HEK293 (cell line): Measurements from ENCODE around the gene TRIM2.

ENCODE experiments used
- CTCF ChIA-PET: fragments of 350-600 bp; formaldehyde crosslinking; extraction: SDS; loops from one replicate; lab custom pipeline; 2021; ENCODE audit warnings: antibody characterized with exemption; lab: Yijun Ruan, JAX
- POLR2A ChIA-PET: fragments of 300-600 bp; formaldehyde crosslinking; extraction: SDS; loops from one replicate; lab custom pipeline; 2020; ENCODE audit warnings: antibody characterized with exemption, inconsistent platforms; lab: Yijun Ruan, JAX
- H3K27ac ChIP-seq: fragments of 200-500 bp; sonication (Bioruptor generic); 2 replicates; pipeline ENCODE4 v1.5.1; 2014; ENCODE audit warnings: low read depth, low read length, control low read depth, inconsistent platforms; ENCODE audit errors: extremely low read depth
- H3K36me3 ChIP-seq, 2 experiments: fragments of 200-500 bp in 1 of 2; sonication (Bioruptor generic) in 1 of 2; 1 replicate in 1 of 2; 2 replicates in 1 of 2; pipeline ENCODE4 v1.5.1; 2014 to 2017; ENCODE audit warnings: inconsistent platforms in 2 of 2, low read length in 2 of 2; ENCODE audit not compliant: control insufficient read depth in 2 of 2, insufficient read depth in 1 of 2
- H3K4me1 ChIP-seq: fragments of 200-500 bp; sonication (Bioruptor generic); 2 replicates; pipeline ENCODE4 v1.5.1; 2014; ENCODE audit warnings: mild to moderate bottlenecking, low read length, inconsistent platforms; ENCODE audit not compliant: control insufficient read depth, insufficient read depth
- H3K4me3 ChIP-seq: 2 replicates; pipeline ENCODE4 v1.5.1; 2011; ENCODE audit warnings: low read depth, mild to moderate bottlenecking, control low read depth, low read length, moderate library complexity
- H3K9me3 ChIP-seq: fragments of 200-500 bp; sonication (Bioruptor generic); 2 replicates; pipeline ENCODE4 v1.5.1; 2014; ENCODE audit warnings: low read depth, low read length, inconsistent platforms; ENCODE audit not compliant: control insufficient read depth, insufficient read depth
- EGR2 ChIP-seq: fragments of 450-650 bp; formaldehyde crosslinking; IDR thresholded peaks from 2 replicates; pipeline ENCODE4 v1.5.1; 2016; ENCODE audit warnings: low read depth, missing biosample characterization, missing genetic modification characterization
- GFI1B ChIP-seq: fragments of 450-650 bp; formaldehyde crosslinking; IDR thresholded peaks from 2 replicates; pipeline ENCODE4 v1.5.1; 2016; ENCODE audit warnings: missing biosample characterization, missing genetic modification characterization
- KLF9 ChIP-seq: fragments of 450-650 bp; formaldehyde crosslinking; IDR thresholded peaks from 2 replicates; pipeline ENCODE4 v1.5.1; 2016; ENCODE audit warnings: missing biosample characterization, missing genetic modification characterization, low read depth
- MZF1 ChIP-seq: fragments of 450-650 bp; formaldehyde crosslinking; IDR thresholded peaks from 2 replicates; pipeline ENCODE4 v1.5.1; 2017; ENCODE audit warnings: missing biosample characterization, missing genetic modification characterization, borderline replicate concordance
- OSR2 ChIP-seq: fragments of 450-650 bp; formaldehyde crosslinking; IDR thresholded peaks from 2 replicates; pipeline ENCODE4 v1.5.1; 2016; ENCODE audit warnings: missing biosample characterization, missing genetic modification characterization
- SALL2 ChIP-seq: fragments of 450-650 bp; formaldehyde crosslinking; IDR thresholded peaks from 2 replicates; pipeline ENCODE4 v1.5.0; 2017; ENCODE audit warnings: missing biosample characterization, mild to moderate bottlenecking, missing genetic modification characterization, borderline replicate concordance
- SETDB1 ChIP-seq: IDR thresholded peaks from one replicate; pipeline ENCODE4 v1.6.1; 2017; ENCODE audit warnings: mild to moderate bottlenecking, low read length, moderate library complexity, mixed read lengths; ENCODE audit not compliant: insufficient read length
- YY1 ChIP-seq: fragments of 450-650 bp; formaldehyde crosslinking; IDR thresholded peaks from 2 replicates; pipeline ENCODE4 v1.5.1; 2018; ENCODE audit warnings: missing biosample characterization, missing genetic modification characterization
- ZBTB1 ChIP-seq: fragments of 450-650 bp; formaldehyde crosslinking; IDR thresholded peaks from 2 replicates; pipeline ENCODE4 v1.5.1; 2016; ENCODE audit warnings: missing biosample characterization, missing genetic modification characterization
- ZBTB8A ChIP-seq: fragments of 450-650 bp; formaldehyde crosslinking; IDR thresholded peaks from 2 replicates; pipeline ENCODE4 v1.5.1; 2016; ENCODE audit warnings: missing biosample characterization, missing genetic modification characterization
- ZFP3 ChIP-seq: fragments of 450-650 bp; formaldehyde crosslinking; IDR thresholded peaks from 2 replicates; pipeline ENCODE4 v1.5.1; 2016; ENCODE audit warnings: low read depth, missing biosample characterization, missing genetic modification characterization
- ZNF121 ChIP-seq: fragments of 450-650 bp; formaldehyde crosslinking; IDR thresholded peaks from 2 replicates; pipeline ENCODE4 v1.5.1; 2016; ENCODE audit warnings: missing biosample characterization, missing genetic modification characterization
- ZNF138 ChIP-seq: fragments of 450-650 bp; formaldehyde crosslinking; IDR thresholded peaks from 2 replicates; pipeline ENCODE4 v1.5.1; 2016; ENCODE audit warnings: missing biosample characterization, missing genetic modification characterization, borderline replicate concordance
- ZNF157 ChIP-seq: fragments of 450-650 bp; formaldehyde crosslinking; IDR thresholded peaks from 2 replicates; pipeline ENCODE4 v1.5.1; 2016; ENCODE audit warnings: missing biosample characterization, missing genetic modification characterization
- ZNF223 ChIP-seq: fragments of 450-650 bp; formaldehyde crosslinking; IDR thresholded peaks from 2 replicates; pipeline ENCODE4 v1.5.1; 2016; ENCODE audit warnings: missing biosample characterization, missing genetic modification characterization
- ZNF324 ChIP-seq: fragments of 450-650 bp; formaldehyde crosslinking; IDR thresholded peaks from 2 replicates; pipeline ENCODE4 v1.5.1; 2016; ENCODE audit warnings: missing biosample characterization, missing genetic modification characterization
- ZNF335 ChIP-seq: fragments of 450-650 bp; formaldehyde crosslinking; conservative IDR thresholded peaks from 2 replicates; pipeline ENCODE4 v1.5.1; 2016; ENCODE audit warnings: missing biosample characterization, missing genetic modification characterization
- ZNF350 ChIP-seq: fragments of 450-650 bp; formaldehyde crosslinking; IDR thresholded peaks from 2 replicates; pipeline ENCODE4 v1.5.0; 2017; ENCODE audit warnings: missing biosample characterization, mild to moderate bottlenecking, missing genetic modification characterization
- ZNF391 ChIP-seq: fragments of 450-650 bp; formaldehyde crosslinking; IDR thresholded peaks from 2 replicates; pipeline ENCODE4 v1.5.1; 2016; ENCODE audit warnings: low read depth, missing biosample characterization, missing genetic modification characterization, borderline replicate concordance
- ZNF544 ChIP-seq: fragments of 450-650 bp; formaldehyde crosslinking; IDR thresholded peaks from 2 replicates; pipeline ENCODE4 v1.5.0; 2017; ENCODE audit warnings: missing biosample characterization, missing genetic modification characterization
- ZNF560 ChIP-seq: fragments of 450-650 bp; formaldehyde crosslinking; IDR thresholded peaks from 2 replicates; pipeline ENCODE4 v1.5.1; 2017; ENCODE audit warnings: missing biosample characterization, missing genetic modification characterization, borderline replicate concordance
- ZNF561 ChIP-seq: fragments of 450-650 bp; IDR thresholded peaks from 2 replicates; pipeline ENCODE4 v1.5.1; 2018; ENCODE audit warnings: missing biosample characterization, missing genetic modification characterization, borderline replicate concordance
- ZNF654 ChIP-seq: fragments of 450-650 bp; formaldehyde crosslinking; IDR thresholded peaks from 2 replicates; pipeline ENCODE4 v1.5.1; 2016; ENCODE audit warnings: low read depth, missing biosample characterization, missing genetic modification characterization
- ZNF785 ChIP-seq: fragments of 450-650 bp; formaldehyde crosslinking; IDR thresholded peaks from 2 replicates; pipeline ENCODE4 v1.5.1; 2016; ENCODE audit warnings: missing biosample characterization, missing genetic modification characterization
- ZNF792 ChIP-seq: fragments of 450-650 bp; formaldehyde crosslinking; IDR thresholded peaks from 2 replicates; pipeline ENCODE4 v1.5.1; 2016; ENCODE audit warnings: missing biosample characterization, missing genetic modification characterization
- TF ChIP-seq, protein P1 (sequence below): fragments of 450-650 bp; formaldehyde crosslinking; IDR thresholded peaks from 2 replicates; pipeline ENCODE4 v1.5.1; 2016; ENCODE audit warnings: missing biosample characterization, missing genetic modification characterization, low read depth
- TF ChIP-seq, protein P2 (sequence below): fragments of 450-650 bp; formaldehyde crosslinking; IDR thresholded peaks from 2 replicates; pipeline ENCODE4 v1.5.1; 2017; ENCODE audit warnings: missing biosample characterization, missing genetic modification characterization
- TF ChIP-seq, protein P3 (sequence below): fragments of 450-650 bp; IDR thresholded peaks from 2 replicates; pipeline ENCODE4 v1.5.1; 2018; ENCODE audit warnings: missing biosample characterization, mild to moderate bottlenecking, missing genetic modification characterization
- TF ChIP-seq, protein P4 (sequence below): fragments of 450-650 bp; formaldehyde crosslinking; IDR thresholded peaks from 2 replicates; pipeline ENCODE4 v1.5.1; 2017; ENCODE audit warnings: missing biosample characterization, missing genetic modification characterization
- TF ChIP-seq, protein P5 (sequence below): fragments of 450-650 bp; formaldehyde crosslinking; IDR thresholded peaks from 2 replicates; pipeline ENCODE4 v1.5.1; 2017; ENCODE audit warnings: missing biosample characterization, missing genetic modification characterization

The TRIM2 gene

DNA sequence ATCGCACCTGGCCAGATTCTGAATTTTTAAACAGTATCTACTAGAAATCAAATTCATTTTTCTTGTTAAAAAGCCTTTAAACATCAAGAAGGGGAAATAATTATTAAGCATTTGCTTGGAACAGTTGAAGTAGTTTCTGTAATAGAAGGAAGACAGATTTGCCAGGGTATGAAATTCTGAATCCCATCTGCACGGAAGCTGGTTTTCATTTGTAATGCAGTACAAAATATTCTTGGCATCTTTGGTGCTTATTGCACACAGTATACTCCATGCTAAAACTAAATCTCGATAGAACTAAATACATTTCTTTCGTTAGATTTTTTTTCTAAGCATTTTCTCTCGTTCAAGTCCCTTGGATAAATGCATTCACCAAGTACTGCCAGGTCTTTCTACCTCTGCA lies 25.3 kb downstream of the TRIM2 start:
- ChIA-PET POLR2A (no interaction called here), CTCF (interaction anchor here (0.7 kb wide), 1 partner anchor 343 kb away, joined by 3 read pairs; no protein-coding TSS in a partner anchor)
- Histone ChIP-seq H3K4me3 (no peak overlapping the region), H3K4me1 (peaks cover 31% of the 10 kb centered on the region), H3K36me3 (peaks cover 0 to 2% of the 10 kb centered on the region in 2 experiments; a peak in 2 of 3 replicates), H3K9me3 (no peaks in the 10 kb centered on the region), H3K27ac (no peak overlapping the region)
- no peak for TF ChIP-seq ZNF792 (tag by site-specific recombination)
- TF ChIP-seq ZNF335: no peak
- TF ChIP-seq ZNF350 (tag by site-specific recombination): no peak
- no peak for TF ChIP-seq ZNF138 (tag by site-specific recombination)
- no peak for TF ChIP-seq ZNF391 (tag by site-specific recombination)
- no peak for TF ChIP-seq ZNF157 (tag by site-specific recombination)
- TF ChIP-seq ZBTB8A (tag by site-specific recombination): no peak
- TF ChIP-seq, protein P1, sequence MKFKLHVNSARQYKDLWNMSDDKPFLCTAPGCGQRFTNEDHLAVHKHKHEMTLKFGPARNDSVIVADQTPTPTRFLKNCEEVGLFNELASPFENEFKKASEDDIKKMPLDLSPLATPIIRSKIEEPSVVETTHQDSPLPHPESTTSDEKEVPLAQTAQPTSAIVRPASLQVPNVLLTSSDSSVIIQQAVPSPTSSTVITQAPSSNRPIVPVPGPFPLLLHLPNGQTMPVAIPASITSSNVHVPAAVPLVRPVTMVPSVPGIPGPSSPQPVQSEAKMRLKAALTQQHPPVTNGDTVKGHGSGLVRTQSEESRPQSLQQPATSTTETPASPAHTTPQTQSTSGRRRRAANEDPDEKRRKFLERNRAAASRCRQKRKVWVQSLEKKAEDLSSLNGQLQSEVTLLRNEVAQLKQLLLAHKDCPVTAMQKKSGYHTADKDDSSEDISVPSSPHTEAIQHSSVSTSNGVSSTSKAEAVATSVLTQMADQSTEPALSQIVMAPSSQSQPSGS (tag by site-specific recombination): no peak
- no peak for TF ChIP-seq ZFP3
- TF ChIP-seq SETDB1: no peak
- no peak for TF ChIP-seq ZNF561 (tag by site-specific recombination)
- no peak for TF ChIP-seq ZNF324
- TF ChIP-seq ZNF544 (tag by site-specific recombination): no peak
- TF ChIP-seq ZNF121 (tag by site-specific recombination): no peak
- TF ChIP-seq MZF1: no peak
- no peak for TF ChIP-seq ZNF223
- no peak for TF ChIP-seq SALL2 (tag by site-specific recombination)
- TF ChIP-seq, protein P2, sequence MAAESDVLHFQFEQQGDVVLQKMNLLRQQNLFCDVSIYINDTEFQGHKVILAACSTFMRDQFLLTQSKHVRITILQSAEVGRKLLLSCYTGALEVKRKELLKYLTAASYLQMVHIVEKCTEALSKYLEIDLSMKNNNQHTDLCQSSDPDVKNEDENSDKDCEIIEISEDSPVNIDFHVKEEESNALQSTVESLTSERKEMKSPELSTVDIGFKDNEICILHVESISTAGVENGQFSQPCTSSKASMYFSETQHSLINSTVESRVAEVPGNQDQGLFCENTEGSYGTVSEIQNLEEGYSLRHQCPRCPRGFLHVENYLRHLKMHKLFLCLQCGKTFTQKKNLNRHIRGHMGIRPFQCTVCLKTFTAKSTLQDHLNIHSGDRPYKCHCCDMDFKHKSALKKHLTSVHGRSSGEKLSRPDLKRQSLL (tag by site-specific recombination): no peak
- TF ChIP-seq ZNF560 (tag by site-specific recombination): no peak
- no peak for TF ChIP-seq GFI1B (tag by site-specific recombination)

DNA sequence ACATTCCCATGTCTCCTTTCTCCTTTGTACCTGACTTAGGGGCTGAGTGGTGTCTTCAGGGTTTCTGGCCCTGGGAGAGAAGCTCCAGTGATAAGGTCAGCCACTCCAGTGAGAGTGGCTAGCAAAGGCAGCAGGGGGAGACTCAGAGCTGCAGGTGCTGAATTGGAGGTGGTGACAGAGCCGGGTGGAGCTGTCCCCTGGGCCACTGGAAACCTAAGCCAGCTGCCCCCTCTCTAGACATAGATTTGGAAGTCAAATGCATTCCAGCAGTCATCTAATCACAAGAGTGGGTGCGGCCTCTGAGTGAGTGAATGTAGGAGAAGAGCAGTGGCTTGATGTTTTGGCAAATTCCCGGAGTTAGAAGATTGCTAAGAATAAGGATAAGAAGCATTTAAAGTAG lies 28.5 kb downstream of the TRIM2 start:
- H3K27ac ChIP-seq: no peak overlapping the region
- ChIA-PET CTCF (interaction anchor here (0.8 to 1.8 kb wide), 8 partner anchors 8 to 90 kb away, joined by 3 to 6 read pairs (median 4); no protein-coding TSS in a partner anchor), POLR2A (interaction anchor here (1.0 to 1.1 kb wide), 2 partner anchors 16 to 28 kb away, joined by 3 read pairs; partner anchors contain the start of gene TRIM2)
- H3K4me1 ChIP-seq: peaks cover 28% of the 10 kb centered on the region
- no peak overlapping the region for H3K4me3 ChIP-seq
- no peaks in the 10 kb centered on the region for H3K9me3 ChIP-seq
- H3K36me3 ChIP-seq: no peaks in the 10 kb centered on the region
- no peak for TF ChIP-seq ZBTB1 (tag by site-specific recombination)
- TF ChIP-seq, protein P3, sequence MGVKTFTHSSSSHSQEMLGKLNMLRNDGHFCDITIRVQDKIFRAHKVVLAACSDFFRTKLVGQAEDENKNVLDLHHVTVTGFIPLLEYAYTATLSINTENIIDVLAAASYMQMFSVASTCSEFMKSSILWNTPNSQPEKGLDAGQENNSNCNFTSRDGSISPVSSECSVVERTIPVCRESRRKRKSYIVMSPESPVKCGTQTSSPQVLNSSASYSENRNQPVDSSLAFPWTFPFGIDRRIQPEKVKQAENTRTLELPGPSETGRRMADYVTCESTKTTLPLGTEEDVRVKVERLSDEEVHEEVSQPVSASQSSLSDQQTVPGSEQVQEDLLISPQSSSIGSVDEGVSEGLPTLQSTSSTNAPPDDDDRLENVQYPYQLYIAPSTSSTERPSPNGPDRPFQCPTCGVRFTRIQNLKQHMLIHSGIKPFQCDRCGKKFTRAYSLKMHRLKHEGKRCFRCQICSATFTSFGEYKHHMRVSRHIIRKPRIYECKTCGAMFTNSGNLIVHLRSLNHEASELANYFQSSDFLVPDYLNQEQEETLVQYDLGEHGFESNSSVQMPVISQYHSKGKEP: 0 out of 2 replicates have a peak, but pooled peaks have one; percentile 7
- TF ChIP-seq YY1: no peak
- TF ChIP-seq EGR2: 0 out of 2 replicates have a peak, but pooled peaks have one; percentile 19
- TF ChIP-seq ZNF785 (tag by site-specific recombination): no peak
- peak; percentile 24; the same call in 1 of the 2 replicates for TF ChIP-seq ZNF654 (tag by site-specific recombination)
- peak; percentile 41; the same call in 1 of the 2 replicates for TF ChIP-seq OSR2
- no peak for TF ChIP-seq KLF9
- TF ChIP-seq, protein P4, sequence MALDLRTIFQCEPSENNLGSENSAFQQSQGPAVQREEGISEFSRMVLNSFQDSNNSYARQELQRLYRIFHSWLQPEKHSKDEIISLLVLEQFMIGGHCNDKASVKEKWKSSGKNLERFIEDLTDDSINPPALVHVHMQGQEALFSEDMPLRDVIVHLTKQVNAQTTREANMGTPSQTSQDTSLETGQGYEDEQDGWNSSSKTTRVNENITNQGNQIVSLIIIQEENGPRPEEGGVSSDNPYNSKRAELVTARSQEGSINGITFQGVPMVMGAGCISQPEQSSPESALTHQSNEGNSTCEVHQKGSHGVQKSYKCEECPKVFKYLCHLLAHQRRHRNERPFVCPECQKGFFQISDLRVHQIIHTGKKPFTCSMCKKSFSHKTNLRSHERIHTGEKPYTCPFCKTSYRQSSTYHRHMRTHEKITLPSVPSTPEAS (tag by site-specific recombination): no peak
- TF ChIP-seq, protein P5, sequence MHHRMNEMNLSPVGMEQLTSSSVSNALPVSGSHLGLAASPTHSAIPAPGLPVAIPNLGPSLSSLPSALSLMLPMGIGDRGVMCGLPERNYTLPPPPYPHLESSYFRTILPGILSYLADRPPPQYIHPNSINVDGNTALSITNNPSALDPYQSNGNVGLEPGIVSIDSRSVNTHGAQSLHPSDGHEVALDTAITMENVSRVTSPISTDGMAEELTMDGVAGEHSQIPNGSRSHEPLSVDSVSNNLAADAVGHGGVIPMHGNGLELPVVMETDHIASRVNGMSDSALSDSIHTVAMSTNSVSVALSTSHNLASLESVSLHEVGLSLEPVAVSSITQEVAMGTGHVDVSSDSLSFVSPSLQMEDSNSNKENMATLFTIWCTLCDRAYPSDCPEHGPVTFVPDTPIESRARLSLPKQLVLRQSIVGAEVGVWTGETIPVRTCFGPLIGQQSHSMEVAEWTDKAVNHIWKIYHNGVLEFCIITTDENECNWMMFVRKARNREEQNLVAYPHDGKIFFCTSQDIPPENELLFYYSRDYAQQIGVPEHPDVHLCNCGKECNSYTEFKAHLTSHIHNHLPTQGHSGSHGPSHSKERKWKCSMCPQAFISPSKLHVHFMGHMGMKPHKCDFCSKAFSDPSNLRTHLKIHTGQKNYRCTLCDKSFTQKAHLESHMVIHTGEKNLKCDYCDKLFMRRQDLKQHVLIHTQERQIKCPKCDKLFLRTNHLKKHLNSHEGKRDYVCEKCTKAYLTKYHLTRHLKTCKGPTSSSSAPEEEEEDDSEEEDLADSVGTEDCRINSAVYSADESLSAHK (tag by site-specific recombination): peak; percentile 24; the same call in 1 of the 2 replicates
